T-helper 9 cell (primary cell): ENCODE data around the gene GPR42.
A peak's percentile ranks its signal among the peaks of the same experiment; 100 is the strongest.
"Not testable (repeated sequence)": the region's sequence is repeated elsewhere in the genome, so short reads cannot be mapped to it uniquely, and the experiment has no call there.

ENCODE experiments used
- DNase-seq: peaks from one replicate; pipeline ENCODE4 v3.0.0-alpha.2; 2020

The GPR42 gene

GRCh38 chr19:35347171-35347929 lies 23.5 kb upstream of the GPR42 start, which contains the start of gene FFAR1:
FFAR1 (plus strand) TSS chr19:35347902; CDS start chr19:35351552, 3,650 bp downstream.
- peak; percentile 27 for DNase-seq

- DNase-seq = no peak
Measured at GRCh38 chr19:35347930-35348298, 23.0 kb upstream of the GPR42 start.

DNA sequence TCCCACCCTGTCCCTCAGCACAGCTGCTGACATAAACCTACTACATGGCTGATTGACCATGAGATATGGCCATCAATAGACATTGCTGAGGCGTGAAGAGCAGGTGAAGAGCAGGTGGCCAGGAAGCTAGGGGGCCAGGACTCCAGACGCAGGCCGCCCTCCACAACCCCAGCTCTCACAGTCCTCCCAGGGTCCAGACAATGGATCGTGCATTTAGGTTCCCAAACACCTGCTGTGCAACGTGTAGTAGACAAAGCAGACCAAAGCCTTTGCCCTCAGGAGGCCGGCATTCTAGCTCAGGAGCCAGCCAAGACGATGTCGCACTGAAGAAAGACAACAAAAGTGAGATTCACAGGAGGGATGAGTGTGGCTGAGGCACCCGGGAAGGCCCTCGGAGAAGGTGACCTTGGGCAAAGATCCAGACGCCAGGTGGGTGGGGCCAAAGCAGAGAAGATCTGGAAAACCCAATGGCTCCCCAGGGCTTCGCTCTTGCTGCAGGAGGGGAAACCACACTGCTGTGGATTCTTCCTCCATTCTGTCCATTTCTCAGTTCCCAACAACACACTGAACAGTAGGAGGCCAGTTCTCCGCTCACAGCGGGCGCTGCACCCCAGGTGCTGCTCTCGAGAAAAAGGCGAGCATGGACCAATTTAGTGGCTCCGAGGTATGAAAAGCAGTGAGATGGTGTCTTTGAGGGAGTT lies 21.8 kb upstream of the GPR42 start:
- DNase-seq = no peak

GRCh38 chr19:35349614-35350521 lies 21.0 kb upstream of the GPR42 start:
- DNase-seq = no peak

GRCh38 chr19:35350591-35350990 lies 20.3 kb upstream of the GPR42 start:
- DNase-seq = no peak

- DNase-seq = no peak
Measured at GRCh38 chr19:35351411-35352176, 19.3 kb upstream of the GPR42 start.

- DNase-seq = no peak
Measured at GRCh38 chr19:35352177-35352447, 18.8 kb upstream of the GPR42 start.

DNA sequence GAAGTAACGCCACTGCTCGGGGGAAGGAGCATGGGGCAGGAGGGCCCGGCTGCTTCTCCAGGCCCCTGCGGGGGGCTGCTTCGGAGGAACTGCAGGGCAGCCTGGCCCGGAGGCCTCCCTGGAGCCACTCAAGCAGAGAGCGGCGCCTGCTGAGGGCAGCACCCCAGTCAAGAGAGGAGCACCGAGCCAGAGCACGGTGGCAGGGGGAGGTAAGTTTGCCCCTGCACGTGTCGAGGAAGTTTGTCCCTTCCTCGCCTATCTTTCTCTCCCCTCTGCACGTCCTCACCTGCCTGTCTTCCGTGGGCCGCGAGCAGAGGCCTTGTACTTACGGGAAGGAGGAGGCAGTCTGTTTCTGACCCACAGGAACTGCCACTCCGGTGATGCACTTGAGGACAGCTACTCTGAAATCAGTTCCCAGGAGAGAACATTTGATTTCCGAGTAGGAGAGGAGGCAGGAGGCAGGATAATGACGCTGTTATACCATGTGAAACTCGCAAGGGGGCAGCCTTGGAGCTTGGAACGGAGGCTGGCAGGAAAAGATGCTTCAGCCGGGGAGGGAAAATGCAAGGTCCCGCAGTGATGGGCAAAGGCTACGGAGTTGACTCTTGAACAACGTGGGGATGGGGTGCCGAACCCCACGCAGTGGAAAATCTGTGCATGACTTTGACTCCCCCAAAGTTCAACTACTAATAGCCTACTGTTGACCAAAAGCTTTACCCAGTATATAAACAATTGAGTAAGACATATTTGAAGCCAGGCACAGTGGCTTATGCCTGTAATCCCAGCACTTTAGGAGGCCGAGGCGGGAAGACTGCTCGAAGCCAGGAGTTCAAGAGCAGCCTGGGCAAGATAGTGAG lies 18.2 kb upstream of the GPR42 start:
- DNase-seq = peak; percentile 62

GRCh38 chr19:35353635-35354034 lies 17.2 kb upstream of the GPR42 start:
- no peak for DNase-seq

DNA sequence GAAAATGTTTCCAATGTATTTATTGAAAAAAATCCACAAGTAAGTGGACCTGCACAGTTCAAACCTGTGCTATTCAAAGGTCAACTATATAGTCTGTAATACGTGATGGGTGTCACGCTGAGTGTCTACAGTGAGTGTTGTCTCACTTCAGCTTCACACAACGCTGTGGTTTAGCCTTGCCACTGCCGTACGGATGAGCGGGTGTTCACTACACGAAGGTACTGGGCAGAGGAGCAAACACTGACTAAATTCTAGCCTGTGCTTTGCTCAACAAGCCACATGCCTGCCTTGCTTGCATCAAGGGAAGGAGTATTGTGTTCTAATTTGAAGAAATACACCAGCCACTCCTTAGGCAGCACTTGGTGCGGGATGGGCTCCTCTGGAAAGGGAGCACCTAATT lies 16.0 kb upstream of the GPR42 start:
- no peak for DNase-seq

- no peak for DNase-seq
Measured at GRCh38 chr19:35355791-35356460, 14.9 kb upstream of the GPR42 start.

GRCh38 chr19:35357867-35358573 lies 12.8 kb upstream of the GPR42 start, which contains the start of gene FFAR3:
FFAR3 (plus strand) TSS chr19:35358460; CDS start chr19:35358891, 431 bp downstream.
- DNase-seq = no peak

- not testable (repeated sequence) for DNase-seq
Measured at GRCh38 chr19:35358834-35359233, 12.0 kb upstream of the GPR42 start.

GRCh38 chr19:35359395-35359794 lies 11.5 kb upstream of the GPR42 start:
- not testable (repeated sequence) for DNase-seq

DNA sequence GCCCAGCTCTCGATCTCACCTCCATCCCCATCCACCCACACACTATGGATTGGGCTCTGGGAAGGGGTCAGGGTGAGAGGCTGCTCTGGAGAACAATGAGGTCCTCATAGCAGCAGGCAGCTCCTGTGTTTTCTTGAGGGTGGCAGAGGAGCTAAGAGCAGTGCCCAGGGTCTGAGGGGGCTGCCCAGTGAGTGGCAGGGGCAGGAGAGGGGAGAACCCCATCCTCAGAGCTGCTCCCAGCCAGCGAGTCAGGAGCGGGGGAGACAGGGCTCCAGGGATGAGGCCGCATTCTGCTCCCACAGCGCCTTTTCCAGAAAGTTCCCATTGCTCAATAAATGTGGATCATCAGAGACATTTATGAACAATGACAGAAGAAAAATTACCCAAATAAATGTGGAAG lies 10.8 kb upstream of the GPR42 start:
- not testable (repeated sequence) for DNase-seq

DNA sequence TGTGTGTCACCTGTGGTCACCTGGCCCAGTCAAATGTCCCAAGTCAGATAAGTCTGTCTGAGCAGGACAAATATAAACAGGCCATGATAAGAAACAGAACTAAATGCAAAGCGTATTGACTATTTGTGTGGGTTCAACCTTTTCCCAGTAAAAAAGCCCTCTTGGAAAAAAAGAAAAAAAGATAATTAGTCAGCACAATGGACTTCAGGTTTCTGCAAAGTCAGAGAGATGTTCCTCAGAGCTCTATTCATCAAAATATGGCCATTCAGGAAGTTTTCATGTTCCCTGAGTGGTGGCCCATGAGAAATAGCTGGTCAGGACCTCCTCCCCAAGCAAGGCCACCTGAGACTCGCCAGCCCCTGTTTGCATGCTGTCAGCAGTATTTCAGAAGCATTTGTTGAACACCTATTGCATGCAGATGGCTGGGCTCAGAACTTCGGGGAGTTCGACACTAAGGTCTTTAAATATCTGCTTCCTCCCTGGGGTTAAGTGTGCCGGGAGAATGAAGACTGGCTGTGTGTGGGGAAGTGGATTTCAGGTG lies 9.9 kb upstream of the GPR42 start:
- no peak for DNase-seq

DNA sequence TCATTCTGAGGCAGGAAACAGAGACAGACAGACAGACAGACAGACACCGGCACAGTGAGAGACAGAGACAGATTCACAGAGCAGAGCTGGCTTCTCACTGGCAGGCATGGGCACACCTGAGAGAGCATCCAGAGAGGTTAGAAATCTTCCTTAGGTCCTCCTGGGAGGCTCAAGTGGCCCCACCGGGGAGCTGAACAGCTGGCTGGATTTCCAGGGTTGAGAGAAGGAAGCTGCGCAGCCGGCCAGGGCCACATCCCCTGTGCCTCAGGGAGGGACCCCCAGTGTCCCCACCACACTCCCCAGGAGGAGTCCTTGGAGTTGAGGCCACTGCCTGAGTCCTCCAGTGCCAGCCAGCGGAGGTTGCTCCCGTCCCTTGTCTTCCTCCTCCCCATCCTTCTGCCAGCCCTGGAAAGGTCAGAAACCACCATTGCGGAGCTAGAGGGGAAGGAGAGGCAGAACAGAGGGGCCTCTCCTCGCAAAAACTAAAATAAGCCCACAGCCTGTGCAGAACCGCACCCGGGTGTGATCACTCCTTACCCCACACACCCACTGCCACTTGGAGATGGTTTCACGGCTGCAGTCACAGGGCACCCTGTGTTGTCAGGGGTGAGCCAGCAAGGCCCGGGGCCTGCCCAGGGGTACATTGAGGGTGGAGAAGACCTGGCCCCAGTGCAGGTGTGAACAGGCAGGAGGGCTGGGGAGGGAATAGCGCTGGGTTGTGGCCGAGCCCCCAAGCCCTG lies 8.4 kb upstream of the GPR42 start:
- DNase-seq = no peak

DNA sequence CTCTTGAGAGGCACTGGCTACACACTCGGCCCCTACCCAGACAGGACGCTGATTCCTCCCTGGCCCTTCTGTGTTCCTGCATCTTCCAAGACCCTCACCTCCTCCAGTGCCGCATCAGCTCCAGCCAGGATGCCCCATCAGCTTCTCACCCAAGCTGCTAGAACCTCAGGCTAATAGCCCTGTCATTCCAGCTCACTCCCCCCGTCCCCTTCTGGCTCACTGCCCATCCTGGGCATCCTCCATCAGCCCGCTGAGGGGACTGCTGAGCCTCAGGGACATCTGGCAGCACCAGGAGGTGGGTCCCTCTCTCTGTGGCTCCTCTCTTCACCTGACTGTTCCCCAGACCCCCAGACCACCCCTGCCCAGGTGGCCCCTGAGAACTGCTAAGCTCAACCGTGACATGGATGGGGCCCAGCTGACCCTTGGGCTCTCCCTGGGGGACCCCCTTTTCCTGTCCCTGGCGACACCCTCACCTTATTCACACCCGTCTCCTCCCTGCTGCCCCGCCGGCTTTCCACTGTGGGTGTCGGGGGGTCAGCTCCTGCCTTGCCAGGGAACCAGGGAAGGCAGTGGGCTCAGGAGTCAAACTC lies 7.8 kb upstream of the GPR42 start:
- no peak for DNase-seq
